Aortic smooth muscle cell (primary cell): ENCODE data around the gene TSPY10. TPM values are rescaled to one million over a fixed set of nuclear protein-coding genes. Genes with fewer than 3 reads are reported as not detected.

ENCODE experiments used
- total RNA-seq: library from RNA; depleted of rRNA; stranded (reverse); fragments of >200 nt; gene quantifications from 2 replicates; pipeline ENCODE4 v1.2.3, GENCODE V29; 2014

The TSPY10 gene, protein sequence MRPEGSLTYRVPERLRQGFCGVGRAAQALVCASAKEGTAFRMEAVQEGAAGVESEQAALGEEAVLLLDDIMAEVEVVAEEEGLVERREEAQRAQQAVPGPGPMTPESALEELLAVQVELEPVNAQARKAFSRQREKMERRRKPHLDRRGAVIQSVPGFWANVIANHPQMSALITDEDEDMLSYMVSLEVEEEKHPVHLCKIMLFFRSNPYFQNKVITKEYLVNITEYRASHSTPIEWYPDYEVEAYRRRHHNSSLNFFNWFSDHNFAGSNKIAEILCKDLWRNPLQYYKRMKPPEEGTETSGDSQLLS
- total RNA-seq: not detected in 2 replicates

DNA sequence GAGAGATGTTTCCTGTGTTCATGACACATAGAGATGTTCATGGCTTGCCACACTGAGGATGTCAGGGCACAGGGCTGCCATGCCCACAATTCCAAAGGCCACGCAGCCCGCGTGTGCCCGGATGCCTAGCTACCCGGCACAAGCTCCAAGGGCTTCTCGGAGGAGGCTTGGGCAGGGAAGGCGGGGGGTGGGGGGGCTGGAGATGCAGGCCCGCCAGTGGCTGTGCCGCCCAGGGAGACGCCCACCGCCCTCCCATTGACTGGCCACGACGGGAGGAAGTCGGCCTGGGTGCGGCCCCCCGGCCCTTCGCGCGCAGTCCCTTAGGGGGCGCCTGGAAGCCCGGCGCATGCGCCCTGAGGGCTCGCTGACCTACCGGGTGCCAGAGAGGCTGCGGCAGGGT is at the start of gene TSPY10:
TSPY10 (plus strand) TSS at position 301 of the 400 bp plus-strand sequence; CDS start at position 347, 46 bp downstream.

GRCh38 chrY:9486967-9487366 is 40.7 kb upstream of the TSPY10 start, which contains the start of gene TSPY9:
TSPY9 (plus strand) TSS chrY:9487267; CDS start chrY:9487313, 46 bp downstream.

Other genes with a start within 250 kb of the TSPY10 start
- not detected in 2 replicates for gene TSPY4, start 190.4 kb upstream of the TSPY10 start, total RNA-seq
- gene TSPY8, start 170.1 kb upstream of the TSPY10 start, total RNA-seq: not detected in 2 replicates
- gene TSPY3, start 129.5 kb upstream of the TSPY10 start, total RNA-seq: not detected in 2 replicates
- gene TSPY1, start 60.9 kb upstream of the TSPY10 start, total RNA-seq: not detected in 2 replicates
- gene TSPY9, start 40.6 kb upstream of the TSPY10 start, total RNA-seq: not detected in 2 replicates